GM12801 (cell line): Measurements from ENCODE around the gene TSPAN12.

Experiments used
- TF ChIP-seq, protein P1 (sequence below): IDR thresholded peaks from one replicate; pipeline ENCODE4 v1.5.1; 2011; ENCODE audit warnings: control low read depth; ENCODE audit not compliant: insufficient read length; ENCODE audit errors: extremely low read depth

The TSPAN12 gene

DNA sequence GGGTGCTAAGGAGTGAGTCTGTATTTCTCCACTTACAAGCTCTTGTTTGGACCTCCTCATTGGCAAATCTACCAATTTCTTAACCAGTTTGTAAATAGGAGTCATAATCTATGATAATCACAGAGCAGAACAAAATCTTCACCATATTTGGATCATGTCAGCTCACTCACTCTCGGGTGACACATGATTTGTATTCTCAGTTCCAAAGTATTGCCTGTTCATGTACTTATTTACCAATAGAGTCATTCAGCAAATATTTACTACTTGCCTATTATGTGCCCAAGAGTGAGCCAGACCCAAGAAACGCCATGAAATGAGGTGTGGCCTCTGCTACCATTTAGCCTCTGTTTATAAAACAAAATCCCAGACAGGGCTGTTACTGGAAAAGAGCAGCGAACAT, 114.8 kb downstream of the TSPAN12 start:
- TF ChIP-seq, protein P1, sequence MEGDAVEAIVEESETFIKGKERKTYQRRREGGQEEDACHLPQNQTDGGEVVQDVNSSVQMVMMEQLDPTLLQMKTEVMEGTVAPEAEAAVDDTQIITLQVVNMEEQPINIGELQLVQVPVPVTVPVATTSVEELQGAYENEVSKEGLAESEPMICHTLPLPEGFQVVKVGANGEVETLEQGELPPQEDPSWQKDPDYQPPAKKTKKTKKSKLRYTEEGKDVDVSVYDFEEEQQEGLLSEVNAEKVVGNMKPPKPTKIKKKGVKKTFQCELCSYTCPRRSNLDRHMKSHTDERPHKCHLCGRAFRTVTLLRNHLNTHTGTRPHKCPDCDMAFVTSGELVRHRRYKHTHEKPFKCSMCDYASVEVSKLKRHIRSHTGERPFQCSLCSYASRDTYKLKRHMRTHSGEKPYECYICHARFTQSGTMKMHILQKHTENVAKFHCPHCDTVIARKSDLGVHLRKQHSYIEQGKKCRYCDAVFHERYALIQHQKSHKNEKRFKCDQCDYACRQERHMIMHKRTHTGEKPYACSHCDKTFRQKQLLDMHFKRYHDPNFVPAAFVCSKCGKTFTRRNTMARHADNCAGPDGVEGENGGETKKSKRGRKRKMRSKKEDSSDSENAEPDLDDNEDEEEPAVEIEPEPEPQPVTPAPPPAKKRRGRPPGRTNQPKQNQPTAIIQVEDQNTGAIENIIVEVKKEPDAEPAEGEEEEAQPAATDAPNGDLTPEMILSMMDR, result no peak

DNA sequence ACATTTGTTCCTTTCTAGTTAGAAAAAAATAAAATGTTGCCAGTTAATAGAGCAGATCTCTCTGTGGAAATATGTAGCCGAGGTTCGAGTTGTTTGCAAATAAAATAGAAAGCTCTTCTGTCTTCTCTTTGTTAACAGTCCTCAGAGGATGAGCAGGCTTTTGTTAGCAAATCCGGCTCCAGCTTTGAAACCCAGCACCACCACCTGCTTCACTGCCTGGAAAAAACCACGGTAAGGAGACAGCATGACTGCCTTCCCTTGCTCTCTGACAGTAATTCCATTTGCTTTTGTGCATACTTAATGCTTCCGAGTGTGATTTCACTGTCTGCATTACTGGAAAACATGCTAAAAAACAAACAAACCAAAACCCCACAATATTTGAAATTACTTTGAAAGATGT, 115.6 kb downstream of the TSPAN12 start:
- TF ChIP-seq, protein P1, result no peak

DNA sequence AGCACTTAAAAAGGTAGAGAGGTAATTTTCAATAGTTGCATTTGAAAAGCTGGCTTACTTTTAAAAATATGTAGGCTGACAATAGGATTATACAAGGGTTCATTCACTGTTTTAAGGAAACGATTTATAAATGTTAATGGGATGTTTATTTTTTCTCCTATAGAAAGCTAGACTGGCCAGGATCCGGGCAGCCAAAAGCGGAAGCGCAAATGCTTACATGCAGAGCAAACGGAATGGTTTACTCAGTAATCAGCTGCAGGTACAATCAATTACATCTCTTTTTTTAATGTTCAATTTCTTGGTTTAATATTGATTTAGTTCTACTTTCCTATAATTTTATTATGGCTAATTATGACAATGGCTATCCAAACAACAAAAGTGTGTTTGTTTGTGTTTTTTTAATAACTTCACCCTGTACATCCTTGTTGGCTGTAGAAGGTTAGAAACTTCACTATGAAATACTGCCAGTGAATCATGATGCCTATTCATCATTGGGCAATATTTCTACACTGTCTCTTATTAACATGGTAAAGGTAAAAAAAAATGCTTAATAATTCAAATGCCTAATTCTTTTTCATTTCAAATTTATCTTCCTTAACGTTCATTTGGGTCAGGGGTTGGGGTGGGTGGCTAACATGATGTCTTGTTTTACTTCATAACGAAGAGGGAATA, 116.4 kb downstream of the TSPAN12 start:
- TF ChIP-seq, protein P1, result no peak

DNA sequence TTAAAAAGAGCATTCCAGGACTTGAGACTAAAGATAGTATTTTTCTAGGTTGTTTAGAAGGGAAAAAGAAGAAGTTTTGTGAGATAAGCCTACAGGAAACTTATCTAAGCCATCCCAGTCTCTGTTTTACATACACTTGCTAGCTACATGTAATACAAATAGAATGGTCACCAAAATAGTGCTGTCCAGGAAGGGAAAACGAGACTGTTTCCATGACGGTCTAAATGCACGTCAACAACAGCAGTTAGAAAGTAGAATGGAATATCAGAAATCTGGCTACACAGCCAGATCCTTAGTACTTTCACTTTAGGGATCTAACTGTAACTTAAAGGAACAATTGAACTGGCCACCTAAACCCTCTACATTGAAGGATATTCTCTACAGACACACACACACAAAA, 117.6 kb downstream of the TSPAN12 start:
- TF ChIP-seq, protein P1, result no peak

DNA sequence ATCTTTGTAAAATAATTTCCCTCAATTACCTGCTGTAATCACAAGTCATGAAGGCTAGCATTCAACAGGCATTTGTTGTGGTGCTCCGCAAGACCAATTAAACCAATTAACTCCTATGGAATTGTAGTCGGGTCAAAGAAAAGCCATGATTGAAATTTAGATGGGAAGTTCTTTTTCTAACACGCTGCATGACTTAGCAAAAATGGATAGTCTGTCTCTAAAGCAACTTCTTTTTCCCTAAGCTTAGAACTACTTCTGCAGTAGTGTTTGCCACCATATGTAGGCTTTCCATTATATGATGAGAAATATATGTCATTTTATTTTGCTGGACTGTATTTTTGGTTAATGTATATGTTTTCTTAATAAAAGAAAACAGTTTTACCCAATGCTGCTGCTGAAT, 119.1 kb downstream of the TSPAN12 start:
- TF ChIP-seq, protein P1, result no peak
